ENCODE data around the gene JDP2. TPM values are rescaled to one million over a fixed set of nuclear protein-coding genes. Genes with fewer than 3 reads are reported as not detected.
"Not testable (repeated sequence)": the region's sequence is repeated elsewhere in the genome, so short reads cannot be mapped to it uniquely, and the experiment has no call there.

Gene JDP2
- total and polyA plus RNA-seq, 3 donors from 2014 or later, result 10.7 to 19.0 (median 14.0) TPM

DNA sequence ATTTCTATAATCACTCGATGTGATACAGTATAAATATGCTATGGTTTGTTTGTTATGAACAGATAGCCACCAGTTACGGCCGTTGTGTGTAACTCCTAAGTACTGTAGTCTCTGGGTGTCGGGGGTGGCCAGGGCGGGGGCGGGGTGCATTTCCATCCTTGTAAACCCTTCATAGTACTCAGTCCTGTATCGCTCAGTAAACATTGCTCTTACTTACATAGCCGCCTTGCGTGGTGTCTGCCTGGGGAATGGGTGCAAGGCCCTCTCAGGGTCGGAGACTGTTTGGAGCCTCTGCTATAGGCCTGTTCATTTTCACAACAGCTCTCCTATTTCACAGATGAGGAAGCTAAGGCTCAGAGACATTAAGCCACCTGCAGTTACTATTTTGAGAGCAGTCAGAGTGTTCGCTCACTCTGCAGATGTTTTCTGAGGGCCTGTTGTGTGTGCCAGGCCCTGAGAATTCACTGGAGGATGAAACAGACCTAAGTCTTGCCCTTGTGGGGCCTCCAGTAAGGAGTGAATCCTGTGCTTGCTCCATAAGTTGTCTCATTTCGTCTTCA, 42.5 kb downstream of the JDP2 start:
- H3K27me3 ChIP-seq, result no peaks in the 10 kb centered on the region
- H3K27ac ChIP-seq, result no peak overlapping the region
- 89 to 92% methylated on average over 12 of the region's 12 CpGs for WGBS, 2 donors
- TF ChIP-seq CTCF (IDR thresholded peaks at IDR 0.05) (no peak), POLR2A (IDR thresholded peaks at IDR 0.05) (no peak)
- no peaks in the 10 kb centered on the region for H3K9me3 ChIP-seq
- intact Hi-C loops (cut with DNase I; ENCODE audit: low total_unique reads), result no loop called here
- no peak for DNase-seq
- no peak overlapping the region for H3K4me3 ChIP-seq
- H3K4me1 ChIP-seq, result peaks cover 3% of the 10 kb centered on the region
- no peaks in the 10 kb centered on the region for H3K36me3 ChIP-seq (ENCODE audit: low read depth, missing control alignments)

- 83 to 99% methylated on average over 1 to 5 of the region's 5 CpGs for WGBS, 2 donors
- Histone ChIP-seq H3K4me3 (no peak overlapping the region), H3K9me3 (no peaks in the 10 kb centered on the region), H3K27ac (no peak overlapping the region), H3K4me1 (peaks cover 3% of the 10 kb centered on the region), H3K36me3 (ENCODE audit: low read depth, missing control alignments) (no peaks in the 10 kb centered on the region), H3K27me3 (no peaks in the 10 kb centered on the region)
- no peak for DNase-seq
- TF ChIP-seq POLR2A (IDR thresholded peaks at IDR 0.05), result no peak
- TF ChIP-seq CTCF (IDR thresholded peaks at IDR 0.05), result no peak
- intact Hi-C loops (cut with DNase I; ENCODE audit: low total_unique reads), result no loop called here
These were observed 43.2 kb downstream of the JDP2 start for GRCh38 chr14:75471059-75471458.

DNA sequence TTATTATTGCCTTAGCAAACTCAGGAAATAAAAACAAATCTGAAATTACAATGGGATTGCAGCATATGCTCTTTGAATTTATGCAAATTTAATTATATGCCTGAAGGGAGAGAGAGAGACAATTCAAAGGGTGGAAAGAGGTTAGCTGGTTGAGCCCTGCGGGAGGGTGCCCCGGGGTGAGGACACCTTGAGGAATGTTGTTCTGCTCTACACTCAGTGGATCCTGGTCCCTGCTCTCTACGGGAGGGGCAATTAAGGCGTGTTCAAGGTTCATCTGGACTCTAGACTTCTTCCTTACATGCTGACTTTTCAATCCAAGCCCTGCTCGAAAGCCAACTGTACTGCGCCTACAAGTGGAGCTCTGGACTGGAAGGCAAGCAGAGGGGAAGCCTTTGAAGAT, 46.3 kb downstream of the JDP2 start:
- H3K4me3 ChIP-seq; H3K27me3 ChIP-seq; H3K4me1 ChIP-seq; H3K36me3 ChIP-seq (ENCODE audit: low read depth, missing control alignments); H3K9me3 ChIP-seq; H3K27ac ChIP-seq; DNase-seq; intact Hi-C loops (cut with DNase I; ENCODE audit: low total_unique reads): not testable (repeated sequence)
- WGBS, 2 donors, result 84 to 92% methylated on average over 6 of the region's 6 CpGs

DNA sequence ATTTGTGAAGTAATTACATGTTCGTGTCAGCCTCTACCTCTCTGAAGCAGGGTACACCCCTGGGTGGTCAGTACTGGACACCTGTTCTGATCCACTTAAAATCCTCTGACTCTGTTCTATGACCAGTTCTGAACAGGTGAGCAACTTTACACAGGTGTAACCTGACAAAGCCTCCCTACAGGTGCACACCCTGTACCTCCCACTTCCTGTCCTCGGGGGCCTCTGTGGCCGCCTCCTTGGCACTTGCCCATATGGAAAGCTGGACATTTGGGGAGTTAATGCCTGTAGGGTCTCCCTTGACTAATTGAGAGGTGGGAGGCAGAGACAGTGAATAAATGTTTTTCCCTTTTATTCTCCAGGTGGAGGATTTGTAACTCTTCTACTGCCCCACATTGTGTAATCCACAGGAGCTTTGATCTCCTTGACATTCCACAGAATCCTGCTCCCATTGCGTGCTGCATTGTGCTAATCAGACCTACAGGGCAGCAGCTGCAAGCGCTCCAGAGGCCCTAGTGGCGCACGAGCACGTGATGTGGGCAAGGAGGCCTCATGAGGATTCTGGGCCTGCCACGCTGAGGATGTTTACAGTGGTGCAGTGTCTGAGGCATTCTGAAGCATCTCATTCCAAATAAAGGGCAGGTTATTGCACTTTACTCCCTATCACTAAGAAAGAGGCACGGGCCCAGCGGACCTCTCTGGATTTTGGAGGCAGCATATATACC, 48.6 kb downstream of the JDP2 start:
- peaks cover 7% of the 10 kb centered on the region for H3K4me1 ChIP-seq
- DNase-seq, result peak; percentile 27
- no peak overlapping the region for H3K4me3 ChIP-seq
- no peak overlapping the region for H3K27ac ChIP-seq
- no peaks in the 10 kb centered on the region for H3K27me3 ChIP-seq
- no peaks in the 10 kb centered on the region for H3K36me3 ChIP-seq (ENCODE audit: low read depth, missing control alignments)
- 82 to 89% methylated on average over 8 to 11 of the region's 11 CpGs for WGBS, 2 donors
- no peaks in the 10 kb centered on the region for H3K9me3 ChIP-seq
- intact Hi-C loops (cut with DNase I; ENCODE audit: low total_unique reads), result no loop called here
- TF ChIP-seq POLR2A (IDR thresholded peaks at IDR 0.05) (no peak), CTCF (IDR thresholded peaks at IDR 0.05) (no peak)

DNA sequence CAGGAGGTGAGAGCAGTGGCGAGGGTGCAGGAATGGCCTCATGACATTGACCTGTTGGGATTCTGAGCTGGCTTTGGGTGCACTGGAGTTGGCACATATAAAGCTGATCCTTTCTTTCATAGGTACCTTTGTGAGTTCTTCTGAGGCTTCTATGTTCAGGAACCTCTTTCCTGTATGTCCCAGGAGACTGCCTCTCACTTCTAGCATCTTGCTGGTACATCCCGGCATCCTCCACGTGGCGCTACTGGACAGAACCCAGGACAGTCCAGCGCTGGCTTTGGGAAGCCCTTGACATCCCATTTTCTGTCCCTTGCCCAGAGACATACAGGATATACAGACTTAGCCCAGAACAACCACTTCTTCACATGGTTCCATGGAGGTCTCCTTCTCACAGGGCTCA, 50.1 kb downstream of the JDP2 start:
- 96% methylated on average over 5 of the region's 5 CpGs for WGBS, 2 donors
- intact Hi-C loops (cut with DNase I; ENCODE audit: low total_unique reads), result no loop called here

More for the DNA sequence above, 50.1 kb downstream of the JDP2 start:
- Histone ChIP-seq H3K4me1 (peaks cover 7% of the 10 kb centered on the region), H3K9me3 (no peaks in the 10 kb centered on the region), H3K4me3 (no peak overlapping the region), H3K27ac (no peak overlapping the region), H3K36me3 (ENCODE audit: low read depth, missing control alignments) (no peaks in the 10 kb centered on the region), H3K27me3 (no peaks in the 10 kb centered on the region)
- DNase-seq, result peak; percentile 9
- TF ChIP-seq CTCF (IDR thresholded peaks at IDR 0.05) (no peak), POLR2A (IDR thresholded peaks at IDR 0.05) (no peak)
